Measurements from ENCODE around the gene FAM228A.

DNA sequence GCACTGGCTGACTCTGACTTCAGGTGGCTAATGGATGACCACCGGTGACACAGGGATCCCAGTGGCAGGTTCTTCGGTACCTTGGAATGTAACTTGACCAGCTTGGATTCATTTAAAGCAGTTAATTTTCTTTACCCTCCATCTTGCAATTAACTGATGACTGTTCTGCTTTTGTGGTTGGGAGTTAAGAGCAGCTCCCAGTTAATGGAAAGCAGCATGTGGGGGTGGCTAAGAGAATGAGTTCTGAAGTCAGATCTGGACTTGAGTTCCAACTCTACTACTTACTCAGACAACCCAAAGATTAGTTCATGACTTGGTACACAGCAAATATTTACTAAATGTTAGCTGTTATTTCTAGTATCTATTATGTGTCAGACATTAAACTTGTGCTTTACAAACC lies 58.5 kb downstream of the FAM228A start:
- TF ChIP-seq, protein P1, sequence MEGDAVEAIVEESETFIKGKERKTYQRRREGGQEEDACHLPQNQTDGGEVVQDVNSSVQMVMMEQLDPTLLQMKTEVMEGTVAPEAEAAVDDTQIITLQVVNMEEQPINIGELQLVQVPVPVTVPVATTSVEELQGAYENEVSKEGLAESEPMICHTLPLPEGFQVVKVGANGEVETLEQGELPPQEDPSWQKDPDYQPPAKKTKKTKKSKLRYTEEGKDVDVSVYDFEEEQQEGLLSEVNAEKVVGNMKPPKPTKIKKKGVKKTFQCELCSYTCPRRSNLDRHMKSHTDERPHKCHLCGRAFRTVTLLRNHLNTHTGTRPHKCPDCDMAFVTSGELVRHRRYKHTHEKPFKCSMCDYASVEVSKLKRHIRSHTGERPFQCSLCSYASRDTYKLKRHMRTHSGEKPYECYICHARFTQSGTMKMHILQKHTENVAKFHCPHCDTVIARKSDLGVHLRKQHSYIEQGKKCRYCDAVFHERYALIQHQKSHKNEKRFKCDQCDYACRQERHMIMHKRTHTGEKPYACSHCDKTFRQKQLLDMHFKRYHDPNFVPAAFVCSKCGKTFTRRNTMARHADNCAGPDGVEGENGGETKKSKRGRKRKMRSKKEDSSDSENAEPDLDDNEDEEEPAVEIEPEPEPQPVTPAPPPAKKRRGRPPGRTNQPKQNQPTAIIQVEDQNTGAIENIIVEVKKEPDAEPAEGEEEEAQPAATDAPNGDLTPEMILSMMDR (conservative IDR thresholded peaks at IDR 0.05): no peak
- no peak for TF ChIP-seq EZH2 (IDR thresholded peaks at IDR 0.05; ENCODE audit: low read depth)

All from PC-9 (cell line).